Muscle layer of duodenum (tissue), 2 donors: Measurements from ENCODE around the gene ACSM3.
"Not testable (repeated sequence)": the region's sequence is repeated elsewhere in the genome, so short reads cannot be mapped to it uniquely, and the experiment has no call there.

Experiments used
- H3K27ac ChIP-seq: one replicate; pipeline ENCODE4 v1.7.0; 2013; ENCODE audit warnings: mild to moderate bottlenecking, low read length
- H3K27me3 ChIP-seq: one replicate; pipeline ENCODE4 v1.7.0; 2013; ENCODE audit warnings: low read depth, mild to moderate bottlenecking, control low read depth, low read length
- H3K36me3 ChIP-seq, 2 donors: one replicate each; pipeline ENCODE4 v1.7.0; 2013; ENCODE audit warnings: low read length in 2 of 2, control low read depth in 1 of 2, mild to moderate bottlenecking in 1 of 2; ENCODE audit not compliant: insufficient read depth in 2 of 2, control insufficient read depth in 1 of 2
- H3K4me1 ChIP-seq, 2 donors: one replicate each; pipeline ENCODE4 v1.7.0; 2013; ENCODE audit warnings: low read length in 2 of 2, mild to moderate bottlenecking in 2 of 2, control low read depth in 1 of 2, moderate library complexity in 1 of 2; ENCODE audit not compliant: insufficient read depth in 2 of 2, control insufficient read depth in 1 of 2
- H3K4me3 ChIP-seq, 2 donors: one replicate each; pipeline ENCODE4 v1.7.0; 2013; ENCODE audit warnings: low read length in 2 of 2, low read depth in 1 of 2, mild to moderate bottlenecking in 1 of 2
- H3K9me3 ChIP-seq, 2 donors: one replicate each; pipeline ENCODE4 v1.7.0; 2013; ENCODE audit warnings: low read length in 2 of 2, control low read depth in 1 of 2, mild to moderate bottlenecking in 1 of 2; ENCODE audit not compliant: control insufficient read depth in 1 of 2
- donor health status: healthy.

The ACSM3 gene

GRCh38 chr16:20782470-20782869 is 18.7 kb downstream of the ACSM3 start:
- Histone ChIP-seq H3K36me3 (peaks cover 2 to 3% of the 10 kb centered on the region in 2 donors), H3K27ac (no peak overlapping the region), H3K4me3 (no peak overlapping the region), H3K27me3 (no peaks in the 10 kb centered on the region), H3K9me3 (no peaks in the 10 kb centered on the region), H3K4me1 (no peaks in the 10 kb centered on the region)

- no peaks in the 10 kb centered on the region for H3K27me3 ChIP-seq
- H3K9me3 ChIP-seq = no peaks in the 10 kb centered on the region
- H3K4me1 ChIP-seq = no peaks in the 10 kb centered on the region
- H3K4me3 ChIP-seq = no peak overlapping the region
- peaks cover 0 to 3% of the 10 kb centered on the region in 2 donors for H3K36me3 ChIP-seq
- H3K27ac ChIP-seq = no peak overlapping the region
These were observed 20.4 kb downstream of the ACSM3 start for GRCh38 chr16:20784204-20784603.

GRCh38 chr16:20789130-20789529 is 25.3 kb downstream of the ACSM3 start:
- H3K36me3 ChIP-seq = no peaks in the 10 kb centered on the region
- no peaks in the 10 kb centered on the region for H3K9me3 ChIP-seq
- H3K4me3 ChIP-seq = no peak overlapping the region
- no peaks in the 10 kb centered on the region for H3K4me1 ChIP-seq
- no peaks in the 10 kb centered on the region for H3K27me3 ChIP-seq
- no peak overlapping the region for H3K27ac ChIP-seq

- no peaks in the 10 kb centered on the region for H3K27me3 ChIP-seq
- no peak overlapping the region for H3K4me3 ChIP-seq
- no peaks in the 10 kb centered on the region for H3K4me1 ChIP-seq
- H3K27ac ChIP-seq = no peak overlapping the region
- peaks cover 0 to 17% of the 10 kb centered on the region in 2 donors for H3K36me3 ChIP-seq
- H3K9me3 ChIP-seq = no peaks in the 10 kb centered on the region
These were observed 28.3 kb downstream of the ACSM3 start for GRCh38 chr16:20791923-20792612.

- Histone ChIP-seq H3K4me1 (peaks cover 0 to under 1% of the 10 kb centered on the region in 2 donors), H3K36me3 (peaks cover 12 to 34% of the 10 kb centered on the region in 2 donors), H3K4me3 (no peak overlapping the region), H3K27ac (no peak overlapping the region), H3K27me3 (no peaks in the 10 kb centered on the region), H3K9me3 (no peaks in the 10 kb centered on the region)
These were observed 34.5 kb downstream of the ACSM3 start for GRCh38 chr16:20798364-20798763.

GRCh38 chr16:20799599-20799998 is 35.8 kb downstream of the ACSM3 start:
- Histone ChIP-seq H3K9me3 (no peaks in the 10 kb centered on the region), H3K27ac (no peak overlapping the region), H3K4me3 (no peak overlapping the region), H3K36me3 (peaks cover 12 to 34% of the 10 kb centered on the region in 2 donors), H3K27me3 (no peaks in the 10 kb centered on the region), H3K4me1 (peaks cover under 1 to 3% of the 10 kb centered on the region in 2 donors)

GRCh38 chr16:20801278-20801677 is 37.5 kb downstream of the ACSM3 start:
- H3K27me3 ChIP-seq = no peaks in the 10 kb centered on the region
- H3K4me3 ChIP-seq = no peak overlapping the region
- no peak overlapping the region for H3K27ac ChIP-seq
- peaks cover 12 to 22% of the 10 kb centered on the region in 2 donors for H3K36me3 ChIP-seq
- H3K9me3 ChIP-seq = no peaks in the 10 kb centered on the region
- H3K4me1 ChIP-seq = peaks cover 3 to 4% of the 10 kb centered on the region in 2 donors

GRCh38 chr16:20803192-20803560 is 39.4 kb downstream of the ACSM3 start:
- peaks cover 6 to 10% of the 10 kb centered on the region in 2 donors for H3K36me3 ChIP-seq
- peaks cover 3 to 4% of the 10 kb centered on the region in 2 donors for H3K4me1 ChIP-seq
- H3K9me3 ChIP-seq = no peaks in the 10 kb centered on the region
- H3K27me3 ChIP-seq = no peaks in the 10 kb centered on the region
- H3K4me3 ChIP-seq = no peak overlapping the region
- H3K27ac ChIP-seq = no peak overlapping the region

- Histone ChIP-seq H3K4me3 (no peak overlapping the region), H3K4me1 (peaks cover 3 to 4% of the 10 kb centered on the region in 2 donors), H3K27ac (no peak overlapping the region), H3K36me3 (peaks cover under 1 to 5% of the 10 kb centered on the region in 2 donors), H3K9me3 (no peaks in the 10 kb centered on the region), H3K27me3 (no peaks in the 10 kb centered on the region)
These were observed 39.9 kb downstream of the ACSM3 start for GRCh38 chr16:20803561-20804214.

GRCh38 chr16:20805684-20806167 is 41.9 kb downstream of the ACSM3 start:
- not testable (repeated sequence) for H3K9me3 ChIP-seq, H3K4me1 ChIP-seq, H3K27me3 ChIP-seq, H3K36me3 ChIP-seq
- peak overlapping the region; percentile 88 for H3K27ac ChIP-seq
- peak overlapping the region; percentile 83 to 86 for H3K4me3 ChIP-seq

GRCh38 chr16:20806168-20807050 is 42.6 kb downstream of the ACSM3 start, which contains the start of the genes ERI2 and REXO5:
TSS of gene ERI2 (minus strand) at chr16:20806472. CDS start at chr16:20806430, 42 bp downstream.
TSS of gene REXO5 (plus strand) at chr16:20806527. CDS start at chr16:20806954, 427 bp downstream.
- H3K9me3 ChIP-seq = no peaks in the 10 kb centered on the region
- H3K4me3 ChIP-seq = peak within 1 kb of the TSS; percentile 83 to 86
- H3K27ac ChIP-seq = peak within 1 kb of the TSS; percentile 88
- peaks cover 3 to 4% of the 10 kb centered on the region in 2 donors for H3K4me1 ChIP-seq
- H3K27me3 ChIP-seq = no peaks in the 10 kb centered on the region
- H3K36me3 ChIP-seq = no peaks in the 10 kb centered on the region
